Fibroblast of lung (primary cell): ENCODE results near the gene TMEM117. TPM values are rescaled to one million over a fixed set of nuclear protein-coding genes. Genes with fewer than 3 reads are reported as not detected.

ENCODE experiments used
- DNase-seq, 2 donors: peaks; one replicate each; pipeline versions ENCODE4 v3.0.0 to v3.0.0-alpha.2; 2010; ENCODE audit warnings: low read depth in 2 of 2
- H2AFZ ChIP-seq: 2 replicates; pipeline ENCODE4 v1.5.1; 2012; ENCODE audit warnings: low read length, control low read depth, inconsistent platforms
- H3K27ac ChIP-seq: 2 replicates; pipeline ENCODE4 v1.5.1; 2011; ENCODE audit warnings: low read length, control low read depth; ENCODE audit not compliant: insufficient read depth
- H3K27me3 ChIP-seq: 2 replicates; pipeline ENCODE4 v1.5.1; 2011; ENCODE audit warnings: mild to moderate bottlenecking, low read length; ENCODE audit not compliant: control insufficient read depth, insufficient read depth
- H3K36me3 ChIP-seq: 2 replicates; pipeline ENCODE4 v1.5.1; 2011; ENCODE audit warnings: low read length; ENCODE audit not compliant: control insufficient read depth, insufficient read depth
- H3K4me1 ChIP-seq: 2 replicates; pipeline ENCODE4 v1.5.1; 2011; ENCODE audit warnings: low read length; ENCODE audit not compliant: control insufficient read depth, insufficient read depth; ENCODE audit errors: extremely low read depth
- H3K4me2 ChIP-seq: 2 replicates; pipeline ENCODE4 v1.5.1; 2011; ENCODE audit warnings: low read length, control low read depth; ENCODE audit not compliant: insufficient read depth; ENCODE audit errors: extremely low read depth
- H3K4me3 ChIP-seq, 4 experiments: fragments of 200-600 bp in 1 of 4; sonication (generic) in 1 of 4; replicated peaks in 1 of 4; 2 replicates each; pipeline ENCODE4 v1.5.1; 2011 to 2016; ENCODE audit warnings: low read length in 4 of 4, low read depth in 3 of 4, mild to moderate bottlenecking in 3 of 4, control low read depth in 2 of 4, inconsistent platforms in 1 of 4, mixed read lengths in 1 of 4; ENCODE audit not compliant: insufficient read depth in 1 of 4; ENCODE audit errors: control extremely low read depth in 1 of 4
- H3K79me2 ChIP-seq: 2 replicates; pipeline ENCODE4 v1.5.1; 2012; ENCODE audit warnings: mild to moderate bottlenecking, low read length, inconsistent platforms; ENCODE audit not compliant: control insufficient read depth, insufficient read depth
- H3K9ac ChIP-seq: 2 replicates; pipeline ENCODE4 v1.5.1; 2011; ENCODE audit warnings: mild to moderate bottlenecking, low read length, control low read depth; ENCODE audit not compliant: insufficient read depth
- H3K9me3 ChIP-seq: 2 replicates; pipeline ENCODE4 v1.5.1; 2012; ENCODE audit warnings: low read depth, low read length; ENCODE audit not compliant: control insufficient read depth, insufficient read depth
- H4K20me1 ChIP-seq: 2 replicates; pipeline ENCODE4 v1.5.1; 2011; ENCODE audit warnings: low read length; ENCODE audit not compliant: control insufficient read depth, insufficient read depth; ENCODE audit errors: extremely low read depth
- CTCF ChIP-seq, 2 donors: IDR thresholded peaks in 1 of 2; conservative IDR thresholded peaks in 1 of 2; 1 replicate in 1 of 2; 2 replicates in 1 of 2; pipeline ENCODE4 v1.5.1; 2011 to 2012; ENCODE audit warnings: low read length in 2 of 2, control low read depth in 1 of 2, inconsistent platforms in 1 of 2, low read depth in 1 of 2, mild to moderate bottlenecking in 1 of 2
- EZH2 ChIP-seq: IDR thresholded peaks from 2 replicates; pipeline ENCODE4 v1.5.1; 2012; ENCODE audit warnings: low read length, control low read depth, mild to moderate bottlenecking; ENCODE audit errors: missing control alignments
- polyA plus RNA-seq, 2 donors: library from polyadenylated mRNA; depleted of rRNA in 1 of 2; stranded (reverse) in 1 of 2; unstranded in 1 of 2; fragments of >200 nt; gene quantifications; 2 replicates each; pipeline ENCODE4 v1.2.1, GENCODE V29; 2011 to 2012; ENCODE audit warnings: missing spikeins in 1 of 2
- total RNA-seq: library from RNA; depleted of rRNA; stranded (reverse); fragments of >200 nt; gene quantifications from 2 replicates; pipeline ENCODE4 v1.2.1, GENCODE V29; 2014

Gene TMEM117
- total and polyA plus RNA-seq, 2 donors (not counting 1 experiment from before 2014, with no cell fraction given), result 7.6 to 7.8 TPM

DNA sequence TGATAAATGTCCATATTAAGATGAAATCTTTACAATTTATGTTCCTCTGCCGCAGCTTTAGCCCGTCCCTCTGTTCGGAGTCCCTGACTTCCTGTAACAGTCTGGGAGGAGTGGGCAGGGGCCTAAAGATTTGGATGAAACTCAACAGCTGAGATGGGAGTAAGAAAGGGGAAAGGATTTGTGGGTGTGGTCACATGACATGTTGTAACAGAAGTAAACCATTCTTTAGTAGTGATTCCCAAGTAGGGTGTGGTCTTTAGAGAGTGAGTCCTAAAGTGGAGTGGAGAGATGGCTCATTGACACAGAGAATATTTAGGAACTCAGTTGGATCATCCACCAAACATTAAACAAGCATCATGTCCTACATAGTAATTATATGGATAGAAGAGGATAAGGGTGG is 12.9 kb downstream of the TMEM117 start:
- no peak for DNase-seq
- no peak overlapping the region for H3K4me3 ChIP-seq
- H3K4me1 ChIP-seq, result no peaks in the 10 kb centered on the region
- no peak overlapping the region for H2AFZ ChIP-seq
- no peaks in the 10 kb centered on the region for H3K79me2 ChIP-seq
- no peak overlapping the region for H3K27ac ChIP-seq
- H4K20me1 ChIP-seq, result no peaks in the 10 kb centered on the region
- no peaks in the 10 kb centered on the region for H3K36me3 ChIP-seq
- TF ChIP-seq EZH2 (no peak), CTCF (conservative IDR thresholded peaks at IDR 0.05 in 1 of 2, IDR thresholded peaks at IDR 0.05 in 1 of 2; ENCODE audit: low read depth in 1 of 2, low read length in 2 of 2) (no peak)
- H3K4me2 ChIP-seq, result no peak overlapping the region
- no peaks in the 10 kb centered on the region for H3K9me3 ChIP-seq
- no peaks in the 10 kb centered on the region for H3K27me3 ChIP-seq
- no peak overlapping the region for H3K9ac ChIP-seq

DNA sequence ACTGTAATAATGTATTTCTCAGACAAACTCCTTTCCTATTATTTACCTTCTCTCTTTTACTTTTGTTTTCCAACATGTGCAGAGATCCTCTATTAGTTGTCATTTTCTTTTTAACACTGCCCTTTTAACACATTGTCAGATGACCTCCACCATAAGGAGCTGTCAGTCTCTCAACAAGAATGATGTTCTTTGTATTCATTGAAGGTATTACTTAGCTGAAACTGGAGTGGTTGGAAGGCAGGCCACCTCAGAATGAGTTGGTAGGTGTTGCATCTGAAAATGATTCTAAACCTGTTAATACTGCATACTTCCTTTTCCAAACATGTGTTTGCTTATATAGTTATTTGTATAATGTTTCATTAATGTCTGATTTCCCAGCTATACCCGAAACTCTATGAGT is 16.9 kb downstream of the TMEM117 start:
- TF ChIP-seq EZH2 (no peak), CTCF (conservative IDR thresholded peaks at IDR 0.05 in 1 of 2, IDR thresholded peaks at IDR 0.05 in 1 of 2; ENCODE audit: low read depth in 1 of 2, low read length in 2 of 2) (no peak)
- Histone ChIP-seq H4K20me1 (no peaks in the 10 kb centered on the region), H3K27me3 (no peaks in the 10 kb centered on the region), H2AFZ (no peak overlapping the region), H3K79me2 (no peaks in the 10 kb centered on the region), H3K4me3 (no peak overlapping the region), H3K9me3 (no peaks in the 10 kb centered on the region), H3K9ac (no peak overlapping the region), H3K27ac (no peak overlapping the region), H3K36me3 (no peaks in the 10 kb centered on the region), H3K4me2 (no peak overlapping the region), H3K4me1 (no peaks in the 10 kb centered on the region)
- DNase-seq, result no peak

GRCh38 chr12:43856972-43857371 is 21.1 kb downstream of the TMEM117 start:
- no peaks in the 10 kb centered on the region for H4K20me1 ChIP-seq
- H3K36me3 ChIP-seq, result no peaks in the 10 kb centered on the region
- no peak for DNase-seq
- no peak overlapping the region for H3K9ac ChIP-seq
- TF ChIP-seq CTCF (conservative IDR thresholded peaks at IDR 0.05 in 1 of 2, IDR thresholded peaks at IDR 0.05 in 1 of 2; ENCODE audit: low read depth in 1 of 2, low read length in 2 of 2), result no peak
- TF ChIP-seq EZH2, result no peak
- H3K9me3 ChIP-seq, result no peaks in the 10 kb centered on the region
- H3K27ac ChIP-seq, result no peak overlapping the region
- no peaks in the 10 kb centered on the region for H3K4me1 ChIP-seq
- H2AFZ ChIP-seq, result no peak overlapping the region
- H3K79me2 ChIP-seq, result no peaks in the 10 kb centered on the region
- no peak overlapping the region for H3K4me2 ChIP-seq
- no peaks in the 10 kb centered on the region for H3K27me3 ChIP-seq
- H3K4me3 ChIP-seq, result no peak overlapping the region
